Omental fat pad (tissue), 4 donors: Measurements from ENCODE around the gene CSTF2. TPM values are rescaled to one million over a fixed set of nuclear protein-coding genes. Genes with fewer than 3 reads are reported as not detected.

Experiments used
- ATAC-seq: fragments of 150-250 bp; one replicate; pipeline ENCODE4 v1.9.1; 2016; ENCODE audit warnings: mild to moderate bottlenecking, moderate library complexity; ENCODE audit not compliant: low FRiP score
- DNase-seq: peaks from one replicate; pipeline ENCODE4 v3.0.0-alpha.2; 2019; ENCODE audit warnings: low spot score
- CTCF ChIP-seq, 3 donors: fragments of 450-650 bp; IDR thresholded peaks; one replicate each; pipeline ENCODE4 v1.5.1; 2016 to 2017; ENCODE audit warnings: antibody characterized with exemption in 3 of 3, mild to moderate bottlenecking in 3 of 3, moderate library complexity in 2 of 3
- total RNA-seq, 4 donors: library from RNA; depleted of rRNA; stranded (reverse); fragments of >200 nt; gene quantifications; one replicate each; pipeline ENCODE4 v1.1.0, GENCODE V29; 2016

The CSTF2 gene
- total RNA-seq, 4 donors from 2014 or later, result 7.8 to 10.1 (median 9.8) TPM

DNA sequence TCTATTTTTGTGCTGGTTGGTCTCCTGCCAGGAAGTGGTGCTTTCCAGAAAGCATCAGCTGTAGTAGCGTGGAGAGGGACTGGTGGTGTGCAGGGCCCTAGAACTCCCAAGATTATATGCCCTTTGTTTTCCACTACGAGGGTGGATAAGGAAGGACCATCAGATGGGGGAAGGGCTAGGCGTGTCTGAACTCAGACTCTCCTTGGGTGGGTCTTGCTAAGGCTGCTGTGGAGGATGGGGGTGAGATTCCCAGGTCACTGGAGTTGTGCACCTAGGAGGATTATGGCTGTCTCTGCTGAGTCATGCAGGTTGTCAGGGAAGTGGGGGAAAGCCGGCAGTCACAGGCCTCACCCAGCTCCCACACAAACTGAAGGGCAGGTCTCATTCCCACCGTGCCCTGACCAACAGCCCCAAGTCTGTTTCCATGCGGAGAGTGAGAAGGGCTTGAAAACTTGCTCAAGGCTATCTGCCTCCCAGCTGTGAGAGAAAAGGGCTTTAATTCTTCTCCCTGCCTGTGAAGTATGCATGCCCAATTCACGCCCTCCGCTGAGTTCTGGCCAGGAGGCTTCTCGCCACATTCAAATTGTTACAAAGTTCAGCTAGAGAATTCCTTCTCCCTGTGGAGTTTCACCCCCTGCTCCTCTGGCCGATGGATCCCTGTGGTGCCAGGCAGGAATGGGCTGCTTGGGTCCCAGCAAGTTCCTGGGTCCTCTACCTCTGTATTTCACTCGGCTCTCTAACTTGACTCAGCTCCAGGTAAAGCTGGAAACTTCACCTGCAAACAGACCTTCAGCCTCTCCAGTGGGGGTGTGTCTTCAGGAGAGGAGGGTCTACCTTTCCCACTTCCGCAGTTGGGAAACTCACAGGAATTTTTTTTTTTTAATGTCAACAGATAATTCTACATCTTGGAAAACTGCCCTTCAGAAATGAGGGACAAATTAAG is 7.7 kb upstream of the CSTF2 start:
- ATAC-seq, result no peak
- DNase-seq, result no peak
- TF ChIP-seq CTCF (IDR thresholded peaks at IDR 0.05), result no peak

GRCh38 chrX:100817340-100817739 is 2.9 kb upstream of the CSTF2 start:
- ATAC-seq, result no peak
- no peak for DNase-seq
- no peak for TF ChIP-seq CTCF (IDR thresholded peaks at IDR 0.05)

DNA sequence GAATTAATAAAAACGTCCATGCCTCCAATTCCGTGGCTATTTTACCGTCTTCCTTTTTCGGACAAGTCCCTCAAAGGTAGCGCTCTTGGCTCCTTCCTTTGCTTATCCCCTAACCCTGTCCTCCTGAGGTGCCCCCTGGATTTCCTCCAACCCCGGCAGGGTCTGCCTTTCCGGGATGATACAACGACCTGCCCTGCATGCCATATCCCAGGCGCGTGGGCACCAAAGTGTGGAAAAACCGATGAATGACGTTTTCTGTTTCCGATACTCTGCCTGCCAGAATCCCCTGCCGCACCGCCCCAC is 706 bp upstream of the CSTF2 start:
- ATAC-seq, result no peak
- no peak for TF ChIP-seq CTCF (IDR thresholded peaks at IDR 0.05)
- DNase-seq, result no peak

GRCh38 chrX:100829730-100830129 is 9.5 kb downstream of the CSTF2 start:
- ATAC-seq (peak; percentile 28), DNase-seq (no peak)
- TF ChIP-seq CTCF (IDR thresholded peaks at IDR 0.05), result no peak

- DNase-seq, result no peak
- ATAC-seq, result no peak
- no peak for TF ChIP-seq CTCF (IDR thresholded peaks at IDR 0.05)
Observed at GRCh38 chrX:100830143-100830542, 10.0 kb downstream of the CSTF2 start.

- ATAC-seq, result no peak
- DNase-seq, result no peak
- TF ChIP-seq CTCF (IDR thresholded peaks at IDR 0.05), result no peak
Observed at GRCh38 chrX:100830547-100830946, 10.4 kb downstream of the CSTF2 start.
